ENCODE results near the gene ZNF613.
"Not testable (repeated sequence)": the region's sequence is repeated elsewhere in the genome, so short reads cannot be mapped to it uniquely, and the experiment has no call there.

Gene ZNF613

DNA sequence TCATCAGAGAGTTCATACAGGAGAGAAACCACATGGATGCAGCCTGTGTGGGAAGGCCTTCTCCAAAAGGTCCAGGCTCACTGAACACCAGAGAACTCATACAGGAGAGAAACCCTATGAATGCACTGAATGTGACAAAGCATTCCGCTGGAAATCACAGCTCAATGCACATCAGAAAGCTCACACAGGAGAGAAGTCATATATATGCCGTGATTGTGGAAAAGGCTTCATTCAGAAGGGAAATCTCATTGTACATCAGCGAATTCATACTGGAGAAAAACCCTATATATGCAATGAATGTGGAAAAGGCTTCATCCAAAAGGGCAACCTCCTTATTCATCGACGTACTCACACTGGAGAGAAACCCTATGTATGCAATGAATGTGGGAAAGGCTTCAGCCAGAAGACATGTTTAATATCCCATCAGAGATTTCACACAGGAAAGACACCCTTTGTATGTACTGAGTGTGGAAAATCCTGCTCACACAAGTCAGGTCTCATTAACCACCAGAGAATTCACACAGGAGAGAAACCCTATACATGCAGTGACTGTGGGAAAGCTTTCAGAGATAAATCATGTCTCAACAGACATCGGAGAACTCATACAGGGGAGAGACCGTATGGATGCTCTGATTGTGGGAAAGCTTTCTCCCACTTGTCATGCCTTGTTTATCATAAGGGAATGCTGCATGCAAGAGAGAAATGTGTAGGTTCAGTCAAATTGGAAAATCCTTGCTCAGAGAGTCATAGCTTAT lies 17.7 kb downstream of the ZNF613 start:
- DNase-seq, result no peak

DNA sequence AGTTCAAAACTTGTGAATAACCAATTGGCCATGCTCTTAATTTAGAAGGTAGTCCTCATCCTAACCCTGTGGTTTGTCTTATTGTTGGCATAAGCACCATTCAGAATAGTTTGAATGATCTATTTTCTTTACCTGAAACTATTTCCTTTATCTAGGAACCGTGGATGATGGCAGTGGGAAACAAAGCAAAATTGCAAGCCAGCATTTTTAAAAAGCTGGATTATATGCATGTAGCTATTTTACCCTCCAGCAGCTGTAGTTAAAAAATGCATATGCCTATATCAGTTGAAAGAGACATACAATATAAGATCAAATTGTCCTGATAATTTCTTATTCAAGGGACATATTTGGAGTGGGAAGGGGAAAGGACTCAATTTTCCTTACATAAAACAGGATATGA lies 19.3 kb downstream of the ZNF613 start:
- DNase-seq, result no peak

GRCh38 chr19:51948975-51949374 lies 21.7 kb downstream of the ZNF613 start:
- DNase-seq, result no peak

DNA sequence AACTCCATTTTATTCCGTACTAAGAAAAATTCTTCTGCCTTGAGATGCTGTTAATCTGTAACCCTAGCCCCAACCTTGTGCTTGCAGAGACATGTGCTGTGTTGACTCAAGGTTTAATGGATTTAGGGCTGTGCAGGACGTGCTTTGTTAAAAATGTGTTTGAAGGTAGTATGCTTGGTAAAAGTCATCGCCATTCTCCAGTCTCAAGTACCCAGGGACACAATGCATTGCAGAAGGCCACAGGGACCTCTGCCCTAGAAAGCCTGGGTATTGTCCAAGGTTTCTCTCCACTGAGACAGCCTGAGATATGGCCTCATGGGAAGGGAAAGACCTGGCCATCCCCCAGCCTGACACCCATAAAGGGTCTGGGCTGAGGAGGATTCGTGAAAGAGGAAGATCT lies 30.6 kb downstream of the ZNF613 start:
- not testable (repeated sequence) for DNase-seq

DNA sequence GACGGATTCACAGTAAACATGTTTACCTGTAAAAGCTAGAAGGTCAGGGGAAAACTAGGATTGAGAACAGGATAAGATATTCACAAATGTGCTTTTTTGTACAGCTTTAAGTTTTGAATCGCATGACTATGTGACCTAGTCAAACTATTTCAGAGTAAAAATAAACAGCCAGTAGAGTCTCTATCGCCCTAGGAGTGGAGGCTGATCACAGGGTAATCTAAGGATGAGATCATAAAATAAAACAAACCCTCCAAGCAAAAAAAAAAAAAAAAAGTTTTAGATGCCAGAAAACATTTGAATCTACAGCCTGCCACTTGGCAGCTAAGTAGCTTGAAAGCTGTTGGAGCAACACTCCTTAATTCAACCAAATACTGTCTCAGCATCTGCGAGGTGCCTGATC lies 32.5 kb downstream of the ZNF613 start:
- DNase-seq, result no peak

DNA sequence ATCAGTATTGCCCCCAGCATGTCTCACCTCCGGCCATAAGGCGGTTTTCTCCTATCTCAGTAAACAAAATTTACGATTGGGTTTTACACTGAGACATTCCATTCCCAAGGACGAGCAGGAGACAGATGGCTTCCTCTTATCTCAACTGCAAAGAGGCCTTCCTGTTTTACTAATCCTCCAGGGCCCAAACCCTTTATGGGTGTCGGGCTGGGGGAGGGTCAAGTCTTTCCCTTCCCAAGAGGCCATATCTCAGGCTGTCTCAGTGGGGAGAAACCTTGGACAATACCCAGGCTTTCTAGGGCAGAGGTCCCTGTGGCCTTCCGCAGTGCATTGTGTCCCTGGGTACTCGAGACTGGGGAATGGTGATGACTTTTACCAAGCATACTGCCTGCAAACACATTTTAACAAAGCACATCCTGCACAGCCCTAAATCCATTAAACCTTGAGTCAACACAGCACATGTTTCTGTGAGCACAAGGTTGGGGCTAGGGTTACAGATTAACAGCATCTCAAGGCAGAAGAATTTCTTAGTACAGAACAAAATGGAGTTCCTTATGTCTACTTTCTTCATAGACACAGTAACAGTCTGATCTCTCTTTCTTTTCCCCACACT lies 33.5 kb downstream of the ZNF613 start:
- not testable (repeated sequence) for DNase-seq

GRCh38 chr19:51965583-51965982 lies 38.3 kb downstream of the ZNF613 start:
- DNase-seq, result no peak

- DNase-seq, result no peak
Measured at GRCh38 chr19:51970718-51971117, 43.4 kb downstream of the ZNF613 start.

GRCh38 chr19:51971624-51972023 lies 44.4 kb downstream of the ZNF613 start:
- DNase-seq, result no peak

DNA sequence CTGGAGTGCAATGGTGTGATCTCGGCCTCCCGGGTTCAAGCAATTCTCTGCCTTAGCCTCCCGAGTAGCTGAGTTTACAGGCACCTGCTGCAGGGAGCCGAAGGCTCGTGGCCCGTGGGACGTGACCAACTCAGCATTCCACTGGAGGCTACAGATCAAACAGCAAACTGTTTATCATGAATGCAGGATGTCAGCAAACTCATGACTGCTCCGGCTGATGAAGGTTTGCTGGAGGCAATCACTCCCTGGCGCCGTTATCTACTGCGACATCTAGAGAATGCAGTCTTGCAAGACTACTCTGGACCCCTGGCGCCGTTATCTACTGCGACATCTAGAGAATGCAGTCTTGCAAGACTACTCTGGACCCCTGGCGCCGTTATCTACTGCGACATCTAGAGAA lies 48.5 kb downstream of the ZNF613 start:
- DNase-seq, result not testable (repeated sequence)

- no peak for DNase-seq
Measured at GRCh38 chr19:51976852-51977251, 49.6 kb downstream of the ZNF613 start.

DNA sequence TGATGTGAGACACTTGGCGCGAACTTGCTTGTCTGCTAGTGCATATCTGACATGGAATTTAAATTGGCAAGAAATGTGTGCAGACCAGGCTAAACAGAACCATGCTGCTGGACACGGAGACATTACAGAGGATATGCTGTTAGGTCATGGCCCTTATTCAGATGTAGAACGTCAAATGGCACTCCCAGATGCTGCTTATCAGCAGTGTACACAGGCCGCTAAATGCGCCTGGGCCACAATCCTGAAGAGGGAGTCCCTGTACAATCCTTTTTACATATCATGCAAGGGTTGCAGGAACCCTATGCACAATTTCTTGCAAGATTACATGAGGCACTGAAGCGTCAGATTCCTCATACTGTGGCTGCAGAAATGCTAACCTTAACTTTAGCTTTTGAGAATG lies 50.1 kb downstream of the ZNF613 start:
- DNase-seq, result no peak

DNA sequence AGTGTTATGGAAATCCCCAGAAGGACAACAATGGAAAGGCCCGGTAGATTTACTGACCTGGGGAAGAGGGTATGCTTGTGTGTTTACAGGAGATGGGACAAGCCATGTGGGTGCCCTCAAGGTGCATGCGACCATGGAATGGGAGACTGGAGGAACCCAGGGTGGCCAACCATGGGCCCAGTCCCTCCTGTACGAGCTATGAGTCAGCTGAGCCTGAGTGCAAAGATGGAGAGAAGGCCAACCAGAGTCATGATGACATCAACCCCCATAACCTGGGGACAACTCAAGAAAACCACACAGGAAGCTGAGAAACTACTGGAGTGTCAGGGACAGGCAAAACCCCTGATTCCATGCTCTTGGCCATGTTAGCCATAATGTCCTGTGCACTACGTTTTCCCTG lies 51.6 kb downstream of the ZNF613 start:
- DNase-seq, result no peak

GRCh38 chr19:51980116-51980736 lies 53.0 kb downstream of the ZNF613 start:
- no peak for DNase-seq

GRCh38 chr19:51980926-51981325 lies 53.7 kb downstream of the ZNF613 start:
- DNase-seq, result not testable (repeated sequence)

DNA sequence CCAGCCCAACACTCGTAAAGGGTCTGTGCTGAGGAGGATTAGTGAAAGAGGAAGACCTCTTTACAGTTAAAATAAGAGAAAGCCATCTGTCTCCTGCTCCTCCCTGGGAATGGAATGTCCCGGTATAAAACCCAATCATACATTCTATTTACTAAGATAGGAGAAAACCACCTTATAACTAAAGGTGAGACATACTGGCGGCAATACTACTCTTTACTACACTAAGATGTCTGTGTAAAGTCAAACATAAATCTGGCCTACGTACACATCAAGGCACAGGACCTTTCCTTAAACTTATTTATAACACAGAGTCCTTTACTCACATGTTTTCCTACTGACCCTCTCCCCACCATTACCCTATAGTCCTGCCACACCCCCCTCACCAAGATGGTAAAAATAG lies 56.1 kb downstream of the ZNF613 start:
- DNase-seq, result no peak

GRCh38 chr19:51986309-51987291 lies 59.3 kb downstream of the ZNF613 start, which contains the start of gene ZNF350:
TSS of gene ZNF350 (minus strand) at chr19:51986840. CDS start at chr19:51974360, 12,480 bp downstream.
- peak; percentile 81 for DNase-seq

GRCh38 chr19:51993422-51993821 lies 66.2 kb downstream of the ZNF613 start:
- DNase-seq, result no peak

DNA sequence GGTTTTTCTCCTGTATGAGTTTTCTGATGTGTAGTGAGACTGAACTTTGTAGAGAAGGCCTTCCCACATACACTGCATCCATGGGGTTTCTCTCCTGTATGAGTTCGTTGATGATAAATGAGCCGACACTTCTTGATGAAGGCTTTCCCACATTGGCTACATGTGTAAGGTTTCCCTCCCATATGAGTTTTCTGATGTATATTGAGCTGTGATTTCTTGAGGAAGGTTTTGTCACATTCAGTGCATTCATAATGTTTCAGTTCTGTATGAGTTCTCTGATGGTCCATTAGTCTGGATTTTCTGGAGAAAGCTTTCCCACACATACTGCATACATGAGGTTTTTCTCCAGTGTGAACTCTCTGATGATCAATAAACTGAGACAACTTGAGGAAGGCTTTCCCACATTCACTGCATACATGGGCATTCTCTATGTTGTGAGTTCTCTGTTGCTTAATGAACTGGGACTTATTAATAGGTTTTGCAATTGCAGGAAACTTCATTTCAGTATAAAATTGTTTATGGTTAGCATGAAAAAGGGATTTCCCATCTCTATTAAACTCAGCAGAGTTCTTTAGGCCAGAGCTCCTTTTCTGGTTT lies 66.9 kb downstream of the ZNF613 start:
- DNase-seq, result no peak
